H1 (cell line): ENCODE results near the gene CIPC. TPM values are rescaled to one million over a fixed set of nuclear protein-coding genes. Genes with fewer than 3 reads are reported as not detected.

ENCODE experiments used
- CTCF ChIA-PET: fragments of 300-600 bp; sonication (Branson Sonifier 250); formaldehyde crosslinking; loops from one replicate; lab custom pipeline; 2021; ENCODE audit not compliant: partially characterized antibody; lab: Charles Lee
- POLR2A ChIA-PET: fragments of 300-600 bp; sonication (Branson Sonifier 250); formaldehyde crosslinking; loops from one replicate; lab custom pipeline; 2021; ENCODE audit warnings: inconsistent platforms; ENCODE audit not compliant: partially characterized antibody; lab: Charles Lee
- DNase-seq, 2 experiments: peaks; one replicate each; pipeline versions ENCODE4 v3.0.0 to v3.0.0-alpha.2; 2010 to 2022; ENCODE audit warnings: low spot score in 2 of 2, low read depth in 1 of 2, mixed read lengths in 1 of 2
- FAIRE-seq: peaks from 2 replicates; lab custom pipeline; 2011; peaks lifted over from hg19 to GRCh38; lab: Jason Lieb, UNC
- H2AFZ ChIP-seq: 2 replicates; pipeline ENCODE4 v1.8.1; 2012; ENCODE audit warnings: low read length, inconsistent platforms
- H2AK5ac ChIP-seq: 2 replicates; pipeline ENCODE4 v1.6.1; 2013; ENCODE audit warnings: low read depth, low read length
- H2BK120ac ChIP-seq: replicated peaks from 2 replicates; pipeline ENCODE3; 2013; ENCODE audit warnings: low read depth, low read length, inconsistent platforms
- H2BK12ac ChIP-seq: 2 replicates; pipeline ENCODE4 v1.6.1; 2013; ENCODE audit warnings: low read depth, low read length
- H2BK15ac ChIP-seq: 2 replicates; pipeline ENCODE4 v1.6.1; 2013; ENCODE audit warnings: low read length
- H2BK20ac ChIP-seq: 2 replicates; pipeline ENCODE4 v1.6.1; 2013; ENCODE audit warnings: low read length
- H2BK5ac ChIP-seq: 2 replicates; pipeline ENCODE4 v1.6.1; 2013; ENCODE audit warnings: low read depth, low read length
- H3K14ac ChIP-seq: 2 replicates; pipeline ENCODE4 v1.6.1; 2013; ENCODE audit warnings: inconsistent platforms; ENCODE audit not compliant: insufficient read length
- H3K18ac ChIP-seq: 2 replicates; pipeline ENCODE4 v1.6.1; 2013; ENCODE audit warnings: low read length; ENCODE audit errors: extremely low read depth
- H3K23ac ChIP-seq: 2 replicates; pipeline ENCODE4 v1.6.1; 2013; ENCODE audit warnings: inconsistent platforms; ENCODE audit not compliant: insufficient read length
- H3K23me2 ChIP-seq: 2 replicates; pipeline ENCODE4 v1.6.1; 2013; ENCODE audit warnings: low read depth, low read length
- H3K27ac ChIP-seq: 2 replicates; pipeline ENCODE4 v1.6.1; 2011; ENCODE audit warnings: low read depth, low read length, inconsistent platforms
- H3K27me3 ChIP-seq, 4 experiments: replicated peaks in 1 of 4; 1 replicate in 1 of 4; 2 replicates in 3 of 4; pipeline versions ENCODE4 v1.6.1 to v1.8.1; 2011 to 2013; ENCODE audit warnings: low read length in 3 of 4, mild to moderate bottlenecking in 3 of 4, inconsistent platforms in 2 of 4, mixed read lengths in 2 of 4, moderate library complexity in 1 of 4; ENCODE audit not compliant: control insufficient read depth in 3 of 4, insufficient read depth in 3 of 4; ENCODE audit errors: extremely low read depth in 1 of 4
- H3K36me3 ChIP-seq, 4 experiments: 2 replicates each; pipeline versions ENCODE4 v1.6.1 to v1.8.1; 2011 to 2013; ENCODE audit warnings: mild to moderate bottlenecking in 4 of 4, low read length in 3 of 4, moderate library complexity in 2 of 4, control low read depth in 1 of 4, inconsistent platforms in 1 of 4; ENCODE audit not compliant: insufficient read depth in 4 of 4, control insufficient read depth in 2 of 4
- H3K4ac ChIP-seq: replicated peaks from 2 replicates; pipeline ENCODE3; 2013; ENCODE audit warnings: low read length, low read depth, mixed read lengths, inconsistent platforms; ENCODE audit not compliant: insufficient read length
- H3K4me1 ChIP-seq, 4 experiments: replicated peaks in 1 of 4; 1 replicate in 1 of 4; 2 replicates in 3 of 4; pipeline versions ENCODE4 v1.6.1 to v1.8.1; 2011 to 2013; ENCODE audit warnings: low read length in 3 of 4, inconsistent platforms in 2 of 4, mixed read lengths in 1 of 4; ENCODE audit not compliant: insufficient read depth in 4 of 4, control insufficient read depth in 3 of 4
- H3K4me2 ChIP-seq, 2 experiments: 2 replicates each; pipeline versions ENCODE4 v1.6.1 to v1.8.1; 2011 to 2013; ENCODE audit warnings: low read depth in 2 of 2, low read length in 2 of 2, control low read depth in 1 of 2, inconsistent platforms in 1 of 2, mild to moderate bottlenecking in 1 of 2; ENCODE audit not compliant: insufficient read depth in 1 of 2
- H3K4me3 ChIP-seq, 4 experiments: fragments of 200-600, 300-600 bp in 1 of 4; sonication (generic), shearing (Covaris generic), sonication (Bioruptor Twin) in 1 of 4; 2 replicates each; pipeline versions ENCODE4 v1.5.1 to v1.8.1; 2011 to 2016; ENCODE audit warnings: low read length in 4 of 4, low read depth in 3 of 4, control low read depth in 2 of 4, inconsistent platforms in 2 of 4, mild to moderate bottlenecking in 2 of 4, mixed read lengths in 1 of 4, moderate library complexity in 1 of 4; ENCODE audit not compliant: insufficient read depth in 2 of 4; ENCODE audit errors: extremely low read depth in 1 of 4
- H3K56ac ChIP-seq: replicated peaks from 2 replicates; pipeline ENCODE3; 2013; ENCODE audit warnings: low read depth, mild to moderate bottlenecking, mixed read lengths, low read length, inconsistent platforms; ENCODE audit not compliant: insufficient read length
- H3K79me1 ChIP-seq: 2 replicates; pipeline ENCODE4 v1.6.1; 2013; ENCODE audit warnings: low read depth, low read length, control low read depth
- H3K79me2 ChIP-seq, 2 experiments: 2 replicates each; pipeline versions ENCODE4 v1.6.1 to v1.8.1; 2012 to 2013; ENCODE audit warnings: low read length in 2 of 2, mild to moderate bottlenecking in 2 of 2, inconsistent platforms in 1 of 2; ENCODE audit not compliant: insufficient read depth in 2 of 2, control insufficient read depth in 1 of 2
- H3K9ac ChIP-seq, 4 experiments: replicated peaks in 1 of 4; 1 replicate in 1 of 4; 2 replicates in 3 of 4; pipeline versions ENCODE4 v1.6.1 to v1.8.1; 2011 to 2013; ENCODE audit warnings: low read depth in 3 of 4, low read length in 3 of 4, control low read depth in 2 of 4, mild to moderate bottlenecking in 2 of 4, moderate library complexity in 2 of 4, inconsistent platforms in 1 of 4; ENCODE audit errors: extremely low read depth in 1 of 4
- H3K9me3 ChIP-seq, 2 experiments: 2 replicates each; pipeline versions ENCODE4 v1.6.1 to v1.8.1; 2012 to 2013; ENCODE audit warnings: mild to moderate bottlenecking in 2 of 2, moderate library complexity in 2 of 2, control low read depth in 1 of 2, inconsistent platforms in 1 of 2, low read depth in 1 of 2, low read length in 1 of 2, mixed read lengths in 1 of 2; ENCODE audit not compliant: insufficient read depth in 2 of 2
- H4K20me1 ChIP-seq, 2 experiments: replicated peaks in 1 of 2; 2 replicates each; pipeline versions ENCODE3 to v1.8.1; 2011 to 2013; ENCODE audit warnings: inconsistent platforms in 2 of 2, low read length in 2 of 2, mild to moderate bottlenecking in 1 of 2; ENCODE audit not compliant: insufficient read depth in 2 of 2, control insufficient read depth in 1 of 2
- H4K5ac ChIP-seq: 2 replicates; pipeline ENCODE4 v1.6.1; 2013; ENCODE audit warnings: low read length, low read depth, mixed read lengths, inconsistent platforms; ENCODE audit not compliant: insufficient read length
- H4K8ac ChIP-seq: 2 replicates; pipeline ENCODE4 v1.8.0; 2013; ENCODE audit warnings: mild to moderate bottlenecking, moderate library complexity, low read length, inconsistent platforms; ENCODE audit not compliant: insufficient read depth; ENCODE audit errors: extremely low read depth
- H4K91ac ChIP-seq: replicated peaks from 2 replicates; pipeline ENCODE3; 2013; ENCODE audit warnings: low read length, mixed read lengths, inconsistent platforms; ENCODE audit not compliant: insufficient read length
- E2F6 ChIP-seq: IDR thresholded peaks from 2 replicates; pipeline ENCODE4 v1.6.1; 2012; ENCODE audit warnings: inconsistent platforms
- EZH2 ChIP-seq: fragments of 200-600 bp; sonication (generic); IDR thresholded peaks from 2 replicates; pipeline ENCODE4 v1.7.1; 2012; ENCODE audit warnings: low read depth, mild to moderate bottlenecking, moderate library complexity, low read length, inconsistent platforms; ENCODE audit not compliant: severe bottlenecking
- RAD21 ChIP-seq, 2 experiments: IDR thresholded peaks in 1 of 2; conservative IDR thresholded peaks in 1 of 2; 2 replicates each; pipeline ENCODE4 v1.6.1; 2011; ENCODE audit warnings: low read depth in 2 of 2, low read length in 2 of 2, improper control_type of control experiment in 1 of 2, inconsistent platforms in 1 of 2, mild to moderate bottlenecking in 1 of 2, moderate library complexity in 1 of 2
- RBBP5 ChIP-seq: IDR thresholded peaks from 2 replicates; pipeline ENCODE4 v1.7.1; 2012; ENCODE audit warnings: low read depth, mild to moderate bottlenecking, inconsistent platforms, low read length, moderate library complexity, borderline replicate concordance
- RNF2 ChIP-seq: fragments of 200-900, 300-1000 bp; sonication (generic); IDR thresholded peaks from 2 replicates; pipeline ENCODE4 v1.7.1; 2016; ENCODE audit warnings: borderline replicate concordance, low read depth, mild to moderate bottlenecking, antibody characterized with exemption, low read length; ENCODE audit not compliant: poor library complexity, severe bottlenecking; ENCODE audit errors: missing control alignments
- SRF ChIP-seq: IDR thresholded peaks from 2 replicates; pipeline ENCODE4 v1.6.1; 2011; ENCODE audit warnings: mild to moderate bottlenecking, low read depth, low read length, moderate library complexity
- WGBS, 2 experiments: shearing (Covaris generic) in 1 of 2; methylation state at CpG; one replicate each; pipeline versions ENCODE4 v1.1.6 to v1.1.7; 2013 to 2015; ENCODE audit warnings: low lambda C conversion rate in 2 of 2, mixed read lengths in 2 of 2, inconsistent platforms in 1 of 2, low coverage in 1 of 2, missing lambda C conversion rate in 1 of 2; ENCODE audit not compliant: insufficient replicate concordance in 2 of 2, insufficient coverage in 1 of 2, insufficient read length in 1 of 2; ENCODE audit errors: extremely low coverage in 1 of 2, missing lambda C conversion rate in 1 of 2; 5-methylcytosine and 5-hydroxymethylcytosine counted together
- polyA plus RNA-seq, 7 experiments: library from polyadenylated mRNA; depleted of rRNA in 3 of 7; stranded (reverse) in 5 of 7; unstranded in 2 of 7; fragments of >200 nt in 5 of 7; fragments of 200-250 nt in 2 of 7; gene quantifications; 1 replicate in 5 of 7; 2 replicates in 1 of 7; 4 replicates in 1 of 7; pipeline versions ENCODE4 v1.2.1 to v1.2.3, GENCODE V29; 2011 to 2013; ENCODE audit warnings: missing spikeins in 2 of 7, mixed read lengths in 2 of 7
- total RNA-seq: library from RNA; stranded (reverse); fragmentation: NEBNext Ultra II Directional; extraction: Animal tissue kit (Norgen Biotek cat#: 25700); gene quantifications from 2 replicates; pipeline ENCODE4 v1.2.1, GENCODE V29; 2021
- TF ChIP-seq, protein P1 (sequence below): IDR thresholded peaks from 2 replicates; pipeline ENCODE4 v1.6.1; 2011; ENCODE audit warnings: low read depth, mild to moderate bottlenecking, low read length; ENCODE audit not compliant: insufficient read depth

The CIPC gene
- total and polyA plus RNA-seq, 2 of the 8 experiments (the other 6 are each of a cell fraction or from before 2014, with no cell fraction given) = 13.9 to 32.7 TPM

GRCh38 chr14:77082356-77082755 lies 15.7 kb upstream of the CIPC start:
- H3K14ac ChIP-seq = no peak overlapping the region
- DNase-seq (no peak), FAIRE-seq (no peak)
- H2BK20ac ChIP-seq = no peak overlapping the region
- POLR2A ChIA-PET = interaction anchor here (1.0 kb wide), 1 partner anchor 16 kb away, joined by 3 read pairs; the partner anchor contains the start of gene CIPC
- TF ChIP-seq RAD21 (IDR thresholded peaks at IDR 0.05 in 1 of 2, conservative IDR thresholded peaks at IDR 0.05 in 1 of 2; ENCODE audit: low read depth in 2 of 2, low read length in 2 of 2) (no peak), EZH2 (no peak), RNF2 (no peak), E2F6 (no peak), SRF (no peak), RBBP5 (no peak)
- TF ChIP-seq, protein P1, sequence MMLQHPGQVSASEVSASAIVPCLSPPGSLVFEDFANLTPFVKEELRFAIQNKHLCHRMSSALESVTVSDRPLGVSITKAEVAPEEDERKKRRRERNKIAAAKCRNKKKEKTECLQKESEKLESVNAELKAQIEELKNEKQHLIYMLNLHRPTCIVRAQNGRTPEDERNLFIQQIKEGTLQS = no peak
- H3K4me1 ChIP-seq = peaks cover 2 to 10% (median 9%) of the 10 kb centered on the region in 4 experiments; a peak in 6 of 7 replicates
- no peak overlapping the region for H3K18ac ChIP-seq
- H2BK12ac ChIP-seq = no peak overlapping the region; the same call in 1 of the 2 replicates
- no peak overlapping the region for H2AFZ ChIP-seq
- no peaks in the 10 kb centered on the region for H3K79me2 ChIP-seq
- no peak overlapping the region for H3K4me3 ChIP-seq
- H3K27me3 ChIP-seq = no peaks in the 10 kb centered on the region
- WGBS, 2 experiments = 88% methylated on average over 3 of the region's 3 CpGs; no CpG with 5 or more reads in 1 of the 2 experiments
- CTCF ChIA-PET = interaction anchor here (1.2 to 56.8 kb wide), 8 partner anchors 6 to 254 kb away, joined by 3 to 1490 read pairs (median 164); partner anchors contain the start of gene ZDHHC22
- no peak overlapping the region for H3K27ac ChIP-seq
- no peak overlapping the region for H3K23ac ChIP-seq
- no peak overlapping the region; the same call in 1 of the 2 replicates for H2BK15ac ChIP-seq
- H3K9ac ChIP-seq = no peak overlapping the region
- H3K56ac ChIP-seq = no peak overlapping the region
- H3K4me2 ChIP-seq = no peak overlapping the region
- H4K20me1 ChIP-seq = no peaks in the 10 kb centered on the region
- H3K4ac ChIP-seq = no peak overlapping the region
- H3K9me3 ChIP-seq = 0 out of 4 replicates have a peak, but pooled peaks cover 0 to 4% of the 10 kb centered on the region in 2 experiments
- H2BK5ac ChIP-seq = no peak overlapping the region
- H2AK5ac ChIP-seq = no peak overlapping the region
- H4K91ac ChIP-seq = no peak overlapping the region
- H4K8ac ChIP-seq = no peak overlapping the region
- H3K79me1 ChIP-seq = no peaks in the 10 kb centered on the region
- H3K36me3 ChIP-seq = no peaks in the 10 kb centered on the region
- H4K5ac ChIP-seq = no peak overlapping the region
- H2BK120ac ChIP-seq = no peak overlapping the region
- no peaks in the 10 kb centered on the region for H3K23me2 ChIP-seq
